Pons (tissue), 1 donor: Measurements from ENCODE around the gene ORMDL1.

Experiments used
- DNase-seq: peaks from one replicate; pipeline ENCODE4 v3.0.0-alpha.2; 2016; ENCODE audit warnings: low spot score

The ORMDL1 gene, protein sequence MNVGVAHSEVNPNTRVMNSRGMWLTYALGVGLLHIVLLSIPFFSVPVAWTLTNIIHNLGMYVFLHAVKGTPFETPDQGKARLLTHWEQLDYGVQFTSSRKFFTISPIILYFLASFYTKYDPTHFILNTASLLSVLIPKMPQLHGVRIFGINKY

DNA sequence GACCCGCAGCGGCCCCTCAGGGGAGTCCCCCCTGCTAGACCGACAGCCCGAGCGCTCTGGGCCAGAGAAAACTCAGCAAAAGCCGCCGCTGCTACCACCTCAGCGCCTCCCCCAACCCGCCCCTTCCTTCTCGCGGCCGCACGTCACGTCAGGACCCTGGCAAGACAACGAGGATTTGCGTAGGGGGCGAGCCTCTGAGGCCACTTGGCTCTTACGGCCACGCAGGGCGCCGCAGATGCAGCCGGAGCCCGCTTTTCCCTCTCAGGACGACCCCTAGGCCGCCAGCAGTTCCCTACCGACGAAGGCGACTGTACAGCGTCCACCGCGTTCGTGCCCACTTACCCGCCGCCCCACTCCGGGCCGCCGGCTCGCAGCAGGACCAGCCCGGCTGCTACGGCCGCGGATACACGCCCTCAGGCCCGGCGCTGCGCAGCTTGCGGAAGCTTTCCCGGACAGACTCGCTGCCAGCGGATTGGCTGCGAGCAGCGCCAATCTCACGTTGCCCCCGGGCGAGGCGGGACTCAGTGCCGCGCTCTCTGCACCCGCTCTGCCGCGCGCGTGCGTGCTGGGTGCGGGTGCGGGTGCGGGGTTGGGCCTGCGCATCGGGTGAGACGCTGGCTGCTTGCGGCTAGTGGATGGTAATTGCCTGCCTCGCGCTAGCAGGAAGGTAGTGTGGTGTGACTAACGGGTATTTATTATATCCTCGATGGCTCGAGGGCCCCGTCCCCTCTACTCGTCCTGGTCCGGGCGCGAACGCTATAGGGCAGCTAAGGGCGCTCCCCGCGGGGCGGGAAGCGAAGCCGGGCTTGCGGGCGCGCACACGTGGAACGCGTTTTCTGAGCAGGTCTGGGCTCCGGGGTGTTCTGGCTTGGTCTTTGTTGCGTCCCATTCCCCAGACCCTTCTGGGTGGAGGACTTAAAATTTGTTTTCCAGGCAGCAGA is at the start of gene ORMDL1, which contains the start of gene PMS1:
TSS of gene ORMDL1 (minus strand) at position 413 of the 941 bp plus-strand sequence. CDS start 1,744 bp downstream, outside the sequence.
TSS of gene PMS1 (plus strand) at position 524 of the 941 bp plus-strand sequence. CDS start 7,360 bp downstream, outside the sequence.
- DNase-seq: peak; percentile 96

DNA sequence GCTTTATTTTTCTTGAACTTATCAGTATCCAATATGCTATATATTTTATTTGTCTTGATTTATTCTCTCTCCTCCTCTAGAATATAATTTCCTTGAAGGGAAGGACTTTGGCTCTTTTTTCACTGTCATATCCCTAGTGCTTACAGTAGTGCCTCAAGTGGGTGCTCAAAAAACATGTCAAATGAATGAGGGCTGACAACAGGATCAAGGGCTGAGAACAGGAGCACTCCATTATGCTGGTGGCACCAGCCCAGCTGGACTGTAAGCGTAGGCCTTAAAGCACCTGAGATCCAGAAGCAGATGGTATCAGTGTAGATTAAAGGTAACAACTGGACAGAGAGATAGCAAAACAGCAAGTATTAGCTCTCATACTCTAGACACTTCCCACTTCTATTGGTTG is 46.4 kb upstream of the ORMDL1 start:
- no peak for DNase-seq

DNA sequence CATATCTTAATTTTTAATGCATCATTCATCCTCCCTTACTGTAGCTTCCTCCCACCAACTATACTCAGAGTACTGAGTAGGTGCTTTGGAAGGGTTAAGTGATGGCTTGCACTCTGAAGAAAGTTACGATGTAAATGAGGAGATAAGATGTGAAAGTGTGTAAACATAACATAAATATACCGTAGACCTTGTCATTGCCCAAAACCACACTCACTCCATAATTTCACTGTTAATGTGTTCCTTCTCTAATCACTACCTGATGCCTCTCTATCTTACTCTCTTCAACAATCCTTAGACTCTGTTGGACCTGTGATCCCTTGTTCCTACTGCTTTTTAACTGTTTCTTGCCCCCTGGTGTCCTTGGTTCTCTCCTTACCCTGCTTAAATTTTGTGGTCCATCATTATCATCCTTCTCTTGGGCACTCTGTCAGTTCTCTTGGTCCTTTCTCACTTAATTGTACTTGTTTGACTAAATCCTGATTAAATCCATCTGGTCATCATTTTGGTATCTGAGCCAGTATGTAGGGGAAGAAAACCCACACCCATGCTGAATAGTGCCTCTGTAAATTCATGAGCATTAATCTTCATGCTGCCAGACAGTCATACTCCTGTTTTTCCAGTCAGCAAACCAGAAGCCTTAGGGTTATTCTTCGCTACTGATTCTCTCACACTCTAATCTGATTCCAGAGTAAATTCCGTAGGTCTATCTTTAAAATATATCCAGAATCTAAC is 45.1 kb upstream of the ORMDL1 start:
- DNase-seq: no peak

DNA sequence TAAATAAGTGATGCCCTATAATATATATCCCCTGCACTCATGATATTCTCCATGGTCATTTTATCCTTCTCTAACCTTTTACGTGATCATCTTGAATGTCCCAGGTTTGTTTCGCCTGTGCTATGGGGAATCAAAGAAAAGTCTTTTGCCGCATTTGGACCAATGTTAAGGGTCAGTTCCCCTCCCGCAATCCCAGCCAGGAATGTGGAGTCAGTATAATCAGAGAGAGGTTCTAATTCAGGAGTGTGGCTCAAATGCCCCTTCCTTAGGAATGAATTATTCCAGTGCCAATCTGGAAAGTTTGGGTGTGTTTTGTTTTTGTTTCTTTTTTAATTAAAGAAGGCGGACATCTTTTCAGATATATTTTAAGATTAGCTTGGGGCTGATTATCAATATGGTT is 41.9 kb upstream of the ORMDL1 start:
- DNase-seq: no peak

DNA sequence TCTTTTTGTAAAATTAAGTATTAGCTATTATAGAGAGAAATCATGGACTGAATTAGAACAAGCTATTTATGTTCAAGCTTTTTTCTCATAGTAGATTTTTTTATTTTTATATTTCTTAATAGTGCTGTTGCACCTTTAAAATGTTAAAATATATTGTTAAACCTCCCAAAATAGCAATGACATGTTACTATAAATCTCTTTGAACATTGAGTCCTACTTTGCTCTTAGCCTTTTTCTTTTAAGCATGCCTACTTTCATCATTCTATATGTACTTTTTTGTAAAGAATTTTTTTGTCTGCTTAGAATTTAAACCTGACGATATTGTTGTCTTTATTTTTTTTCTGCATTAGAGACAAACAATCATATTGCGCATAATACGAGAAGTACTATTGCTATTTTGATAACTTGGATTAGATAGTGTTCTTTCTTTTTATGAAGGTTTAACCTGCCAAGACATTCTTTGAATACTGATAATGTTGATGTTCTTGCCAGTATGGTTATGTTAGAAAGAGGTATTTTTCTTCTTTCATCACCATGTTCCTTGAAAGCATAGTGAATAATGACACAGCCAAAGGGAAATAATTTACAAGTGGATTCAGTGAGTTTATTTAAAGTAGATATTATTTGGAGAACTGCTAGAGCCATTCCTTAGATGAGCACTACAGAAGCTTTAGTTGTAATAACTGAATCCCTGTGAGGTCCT is 40.7 kb upstream of the ORMDL1 start:
- DNase-seq: no peak

DNA sequence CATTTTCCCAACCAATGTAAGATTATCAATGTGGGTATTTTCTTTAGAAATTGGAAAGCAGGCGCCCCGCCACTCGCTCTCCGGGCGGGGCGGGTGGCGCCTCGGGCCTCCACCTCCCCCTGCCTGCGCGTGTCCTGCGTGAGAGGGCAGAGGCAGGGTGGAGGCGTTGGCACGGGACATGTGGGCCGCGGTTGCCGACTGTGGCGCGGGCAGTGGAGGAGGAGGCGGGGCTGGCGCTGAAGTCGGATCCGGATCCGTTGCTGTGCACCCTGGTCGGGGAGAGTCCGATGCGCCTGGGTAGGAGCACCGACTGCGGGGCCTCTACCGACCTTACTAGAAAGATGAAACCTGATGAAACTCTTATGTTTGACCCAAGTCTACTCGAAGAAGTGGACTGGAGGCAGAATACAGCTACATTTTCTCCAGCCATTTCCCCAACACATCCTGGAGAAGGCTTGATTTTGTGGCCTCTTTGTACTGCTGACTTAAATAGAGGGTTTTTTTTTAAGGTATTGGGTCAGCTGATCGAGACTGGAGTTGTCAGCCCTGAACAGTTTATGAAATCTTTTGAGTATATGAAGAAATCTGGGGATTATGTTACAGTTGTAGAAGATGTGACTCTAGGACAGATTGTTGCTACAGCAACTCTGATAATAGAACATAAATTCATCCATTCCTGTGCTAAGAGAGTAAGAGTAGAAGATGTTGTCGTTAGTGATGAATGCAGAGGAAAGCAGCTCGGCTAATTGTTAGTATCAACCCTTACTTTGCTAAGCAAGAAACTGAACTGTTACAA is 38.0 kb upstream of the ORMDL1 start:
- DNase-seq: no peak

DNA sequence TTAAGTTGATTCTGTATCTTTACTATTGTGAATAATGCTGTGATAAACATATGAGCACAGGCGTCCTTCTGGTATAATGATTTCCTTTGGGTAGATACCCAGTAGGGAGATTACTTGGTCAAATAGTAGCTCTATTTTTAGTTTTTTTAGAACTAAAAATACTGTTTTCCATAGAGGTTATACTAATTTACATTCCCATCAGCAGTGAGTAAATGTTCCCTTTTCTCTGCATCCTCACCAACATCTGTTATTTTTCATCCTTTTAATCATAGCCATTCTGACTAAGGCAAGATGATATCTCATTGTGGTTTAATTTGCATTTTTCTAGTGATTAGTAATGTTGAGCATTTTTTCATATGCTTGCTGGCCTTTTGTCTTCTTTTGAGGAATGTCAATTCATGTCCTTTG is 35.2 kb upstream of the ORMDL1 start:
- no peak for DNase-seq

DNA sequence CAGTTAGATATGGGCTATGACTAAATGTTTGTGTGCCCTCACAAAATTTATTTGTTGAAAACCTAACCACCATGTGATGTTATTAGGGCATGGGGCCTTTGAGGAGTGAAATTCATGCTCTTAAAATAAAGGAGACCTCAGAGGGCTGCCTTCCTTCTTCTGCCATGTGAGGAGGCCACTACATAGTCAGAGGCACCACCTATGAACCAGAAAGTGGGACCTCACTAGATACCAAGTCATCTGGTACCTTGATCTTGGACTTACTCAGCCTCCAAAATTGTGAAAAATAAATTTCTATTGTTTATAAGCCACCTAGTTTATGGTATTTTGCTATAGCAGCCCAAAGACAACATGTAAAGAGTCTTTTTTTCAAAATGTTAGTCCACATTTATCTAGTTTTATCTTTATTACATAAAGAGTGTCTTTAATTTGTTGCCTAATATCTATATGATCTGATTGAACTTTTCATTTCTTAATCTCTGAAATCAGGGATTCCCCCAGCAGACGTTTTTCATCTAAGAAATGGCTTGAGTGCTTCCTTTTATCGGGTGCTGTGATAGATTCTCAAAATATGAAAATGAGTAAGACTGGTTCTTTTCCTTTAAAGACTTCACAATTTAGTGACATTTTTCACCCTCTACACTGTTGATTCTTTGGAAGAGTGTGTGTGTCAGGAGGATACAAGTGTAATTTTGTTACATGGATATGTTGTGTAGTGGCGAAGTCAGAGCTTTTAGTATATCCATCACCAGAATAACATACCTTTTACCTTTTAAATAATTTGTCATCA is 34.3 kb upstream of the ORMDL1 start:
- no peak for DNase-seq

DNA sequence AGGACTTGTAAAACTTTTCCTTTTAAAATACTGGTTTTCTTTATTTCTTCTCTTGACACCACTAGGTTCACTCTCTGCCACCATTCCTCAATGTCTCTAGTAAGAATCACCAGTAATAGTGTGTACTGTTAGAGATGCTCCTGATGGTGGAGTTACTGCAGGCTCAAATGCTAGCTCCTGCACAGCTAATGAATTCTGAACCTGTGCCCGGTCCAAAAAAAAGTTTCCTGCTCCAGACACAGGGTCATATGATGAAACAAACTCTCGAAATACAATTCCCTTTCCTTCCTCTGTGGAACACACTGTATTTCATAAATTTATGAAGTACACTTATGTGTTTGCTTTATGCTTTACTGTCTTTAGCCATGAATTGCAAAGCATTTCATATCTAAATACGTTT is 19.3 kb upstream of the ORMDL1 start:
- no peak for DNase-seq

DNA sequence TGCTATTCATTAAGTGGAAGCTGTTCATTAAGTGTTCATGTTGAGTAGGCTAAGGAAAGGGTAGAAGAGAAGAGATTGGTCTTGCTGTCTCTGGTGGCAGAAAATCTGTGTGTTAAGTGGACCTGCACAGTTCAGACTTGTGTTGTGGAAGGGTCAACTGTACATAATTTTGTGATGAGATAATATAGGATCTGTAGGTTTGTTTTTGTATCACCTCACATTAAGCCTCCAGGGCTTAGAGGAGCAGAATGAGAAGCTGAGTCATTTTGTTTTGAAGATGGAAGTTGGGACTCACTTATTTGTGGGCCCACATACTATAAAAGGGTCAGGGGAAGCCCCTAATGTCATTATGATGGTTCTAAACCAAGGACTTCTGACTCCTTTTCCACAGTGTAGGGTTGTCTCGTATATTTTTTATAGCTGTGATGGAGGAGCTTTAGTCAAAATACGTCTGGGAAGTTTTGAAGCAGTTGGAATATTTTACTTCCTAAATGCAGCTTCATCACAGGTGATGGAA is 18.3 kb upstream of the ORMDL1 start:
- DNase-seq: no peak

DNA sequence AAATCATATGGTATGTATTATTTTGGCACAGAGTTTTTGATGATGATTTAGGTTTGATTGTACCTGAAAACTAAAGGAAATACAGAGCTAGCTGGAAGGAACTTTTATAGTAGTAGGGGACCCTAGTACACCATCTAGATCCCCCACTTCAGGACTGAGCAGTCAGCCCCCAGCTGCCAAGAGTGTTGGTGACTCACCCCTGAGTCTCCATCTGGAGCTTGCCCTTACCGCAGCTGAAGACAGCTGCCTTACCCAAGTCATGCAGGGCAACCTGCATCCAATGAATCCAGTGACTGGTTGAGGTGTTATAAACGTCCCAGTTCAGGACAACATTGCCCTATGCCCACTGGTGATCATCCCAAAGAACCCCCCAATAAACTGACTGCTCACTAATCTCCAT is 15.4 kb upstream of the ORMDL1 start:
- DNase-seq: no peak

DNA sequence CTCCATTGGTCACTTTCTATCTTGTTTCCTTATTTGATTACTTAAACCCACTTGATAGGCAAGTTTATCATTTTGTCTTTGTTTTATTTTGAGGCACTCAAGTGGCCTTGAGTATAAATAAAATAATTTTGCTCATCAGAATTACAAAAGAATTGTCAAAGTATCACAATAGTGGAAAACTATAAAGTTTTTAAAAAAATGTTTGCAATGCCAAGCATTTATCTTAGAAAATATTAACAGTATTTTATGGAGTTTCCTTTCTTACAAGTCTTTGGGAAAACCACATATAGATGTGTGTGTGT is 14.8 kb upstream of the ORMDL1 start:
- DNase-seq: no peak

DNA sequence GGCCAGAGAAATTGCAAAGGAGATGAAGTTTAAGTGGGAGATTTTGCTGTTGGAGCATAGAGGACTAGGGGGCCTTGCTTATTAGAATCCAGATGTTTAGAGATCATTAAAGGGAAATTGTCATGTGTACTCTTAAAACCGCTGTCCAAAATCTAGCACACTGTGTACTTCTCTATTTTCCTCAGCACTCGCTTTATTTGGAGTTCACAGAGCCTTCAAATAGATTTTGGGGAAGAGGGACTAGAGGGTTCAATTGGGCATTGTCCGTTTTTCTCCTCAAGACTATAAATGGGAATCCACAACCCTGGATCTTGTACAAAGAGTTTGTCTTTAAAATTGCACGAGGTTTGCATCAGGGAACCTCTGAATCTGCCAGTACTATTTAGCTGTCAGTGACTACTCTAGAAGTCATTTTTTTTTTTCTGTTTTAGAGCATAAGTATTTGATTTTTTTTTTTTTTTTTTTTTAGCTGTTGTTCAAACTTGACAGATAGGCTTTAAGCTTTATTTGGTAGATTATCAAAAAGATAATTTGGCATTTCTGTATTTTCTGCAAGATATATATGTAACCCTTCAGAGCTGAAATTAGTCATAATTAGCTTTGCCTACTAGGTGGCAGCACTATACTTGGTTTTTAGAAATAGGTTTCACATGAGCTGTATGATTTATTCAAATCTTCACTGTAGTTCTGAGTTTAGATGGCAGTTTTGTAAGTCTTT is 14.3 kb upstream of the ORMDL1 start:
- DNase-seq: peak; percentile 75

DNA sequence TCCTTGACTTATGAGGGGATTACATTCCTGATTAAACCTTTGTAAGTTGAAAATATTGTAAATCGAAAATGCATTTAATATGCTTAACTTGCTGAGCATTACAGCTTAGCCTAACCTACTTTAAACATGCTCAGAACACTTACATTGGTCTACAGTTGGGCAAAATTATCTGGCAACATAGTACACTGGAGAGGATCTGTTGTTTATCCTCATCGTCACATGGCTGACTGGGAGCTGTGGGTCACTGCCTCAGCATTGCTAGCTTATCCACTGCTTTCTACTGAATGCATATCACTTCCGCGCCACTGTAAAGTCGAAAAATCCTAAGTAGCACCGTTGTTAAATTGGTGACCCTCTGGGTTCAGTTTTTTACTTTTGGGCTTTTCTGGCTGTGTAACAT is 13.8 kb upstream of the ORMDL1 start:
- peak; percentile 54 for DNase-seq

DNA sequence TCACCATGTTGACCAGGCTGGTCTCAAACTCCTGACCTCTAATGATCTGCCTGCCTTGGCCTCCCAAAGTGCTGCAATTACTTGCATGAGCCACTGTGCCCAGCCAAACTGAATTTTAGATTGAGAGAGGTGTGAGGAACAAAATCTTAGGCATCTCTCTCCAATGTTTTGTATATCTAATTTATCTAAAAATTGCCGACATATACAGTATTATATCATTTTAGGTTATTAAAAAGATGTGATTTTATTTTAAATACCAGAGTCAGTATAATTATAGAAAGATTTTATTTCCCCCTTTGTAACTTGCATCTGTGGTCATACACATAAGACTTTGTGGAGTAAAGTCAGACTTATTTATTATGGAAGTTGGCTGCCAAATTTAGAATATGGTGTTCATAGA is 10.2 kb upstream of the ORMDL1 start:
- DNase-seq: no peak

DNA sequence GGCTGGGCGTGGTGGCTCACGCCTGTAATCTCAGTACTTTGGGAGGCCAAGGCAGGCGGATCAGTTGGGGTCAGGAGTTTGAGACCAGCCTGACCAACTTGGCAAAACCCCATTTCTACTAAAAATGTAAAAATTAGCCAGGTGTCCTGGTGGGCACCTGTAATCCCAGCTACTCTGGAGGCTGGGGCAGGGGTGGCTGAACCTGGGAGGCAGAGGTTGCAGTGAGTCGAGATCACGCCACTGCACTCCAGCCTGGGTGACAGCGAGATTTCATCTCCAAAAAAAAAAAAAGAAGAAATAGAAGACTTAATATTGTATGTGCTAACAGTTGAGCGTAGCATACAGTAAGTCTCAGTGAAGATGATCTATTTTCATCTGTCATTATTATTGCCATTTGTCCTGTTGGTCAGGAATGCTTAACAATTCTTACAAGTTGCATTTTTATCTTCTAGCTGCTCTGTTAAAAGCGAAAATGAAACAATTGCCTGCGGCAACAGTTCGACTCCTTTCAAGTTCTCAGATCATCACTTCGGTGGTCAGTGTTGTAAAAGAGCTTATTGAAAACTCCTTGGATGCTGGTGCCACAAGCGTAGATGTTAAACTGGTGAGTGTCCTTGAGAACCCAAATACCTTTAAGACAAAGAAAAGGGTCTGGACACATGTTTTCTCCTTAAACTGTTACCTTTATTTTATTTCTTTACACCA is 7.4 kb upstream of the ORMDL1 start:
- no peak for DNase-seq

DNA sequence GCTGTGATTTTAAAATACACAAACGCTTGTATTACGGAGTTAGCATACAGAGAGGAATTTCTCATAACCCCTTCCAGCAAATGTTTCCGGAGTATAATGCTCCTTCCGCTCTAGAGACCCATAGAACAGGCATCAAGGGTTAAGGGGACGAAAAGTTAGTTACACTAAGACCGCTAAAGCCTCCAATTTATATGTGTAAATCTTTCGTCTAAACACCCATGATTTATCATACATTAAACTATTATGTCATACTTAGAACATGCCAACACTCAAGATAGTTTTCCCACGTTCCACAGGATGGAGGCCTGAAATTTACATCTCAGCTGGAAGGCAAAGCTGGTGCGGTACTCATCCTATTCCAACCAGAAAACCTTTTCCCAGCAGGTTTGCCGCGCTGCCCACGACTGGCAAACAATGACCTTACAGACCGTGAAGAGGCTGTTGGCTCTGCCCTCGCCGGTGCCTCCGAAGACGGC is 650 bp downstream of the ORMDL1 start:
- DNase-seq: peak; percentile 56

DNA sequence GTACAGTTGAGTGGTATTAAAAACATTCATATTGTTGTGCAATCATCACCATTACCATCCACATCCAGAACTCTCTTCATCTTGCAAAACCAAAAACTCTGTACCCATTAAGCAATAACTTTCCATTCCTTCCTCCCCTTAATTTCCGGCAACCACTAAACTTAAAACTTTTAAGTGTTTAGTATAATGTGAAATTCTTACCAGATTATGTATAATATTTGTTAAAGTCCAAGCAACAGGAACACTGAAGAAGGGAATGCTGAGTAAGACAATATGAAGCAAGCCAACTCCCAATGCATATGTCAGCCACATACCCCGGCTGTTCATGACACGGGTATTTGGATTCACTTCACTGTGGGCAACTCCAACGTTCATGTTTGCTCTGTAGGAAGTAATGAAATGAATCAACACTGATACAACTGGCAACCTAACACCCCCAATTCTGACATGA is 1.9 kb downstream of the ORMDL1 start:
- no peak for DNase-seq

DNA sequence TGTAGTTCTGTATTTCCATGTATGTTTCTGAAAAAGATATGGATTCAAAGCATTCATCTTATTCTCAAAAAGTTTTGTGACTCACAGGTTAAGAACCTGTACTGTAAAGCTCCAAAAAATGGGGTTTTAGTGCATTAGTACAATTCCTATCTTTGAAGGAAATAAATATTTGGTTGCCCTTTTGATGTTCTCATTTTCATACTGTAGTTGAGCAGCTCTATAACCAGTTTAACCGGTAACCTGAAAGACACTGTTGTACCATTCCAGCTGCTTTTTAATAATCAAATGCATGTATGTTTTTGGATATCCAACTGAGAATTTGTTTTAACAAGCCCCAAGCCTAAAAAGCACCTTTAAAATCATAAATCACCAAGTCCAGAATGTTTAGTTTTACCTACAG is 11.9 kb downstream of the ORMDL1 start:
- no peak for DNase-seq
